Coronary artery (tissue), 2 donors: ENCODE data around the gene ZNF652.
"Not testable (repeated sequence)": the region's sequence is repeated elsewhere in the genome, so short reads cannot be mapped to it uniquely, and the experiment has no call there.

Source experiments
- DNase-seq: peaks from one replicate; pipeline ENCODE4 v3.0.0-alpha.2; 2017; ENCODE audit warnings: low spot score
- H3K27ac ChIP-seq, 2 donors: fragments of 200-600 bp; sonication (generic); one replicate each; pipeline ENCODE4 v1.5.1; 2016 to 2019
- H3K4me3 ChIP-seq: fragments of 200-600 bp; sonication (generic); 2 replicates; pipeline ENCODE4 v1.5.1; 2016; ENCODE audit warnings: mild to moderate bottlenecking, moderate library complexity
- CTCF ChIP-seq: fragments of 200-600 bp; sonication (generic); IDR thresholded peaks from one replicate; pipeline ENCODE4 v1.5.1; 2019; ENCODE audit warnings: antibody characterized with exemption

Gene ZNF652

DNA sequence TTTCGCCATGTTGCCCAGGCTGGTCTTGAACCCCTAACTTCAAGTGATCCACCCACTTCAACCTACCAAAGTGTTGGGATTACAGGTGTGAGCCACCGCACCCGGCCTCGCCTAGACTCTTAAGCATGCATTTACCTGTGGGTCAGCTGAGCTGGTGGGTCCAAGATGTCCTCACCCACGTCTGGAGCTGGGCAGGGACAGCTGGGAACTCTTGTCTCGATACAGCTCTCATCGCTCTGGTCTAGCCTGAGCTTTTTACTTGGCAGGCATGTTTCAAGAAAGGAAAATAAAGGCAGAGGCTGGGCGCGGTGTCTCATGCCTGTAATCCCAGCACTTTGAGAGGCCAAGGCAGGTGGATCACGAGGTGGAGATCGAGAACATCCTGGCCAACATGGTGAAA is 74.6 kb downstream of the ZNF652 start:
- no peak overlapping the region for H3K27ac ChIP-seq
- no peak for TF ChIP-seq CTCF
- no peak for DNase-seq
- no peak overlapping the region for H3K4me3 ChIP-seq

GRCh38 chr17:49286261-49286973 is 75.6 kb downstream of the ZNF652 start:
- H3K27ac ChIP-seq, DNase-seq, H3K4me3 ChIP-seq: not testable (repeated sequence)

GRCh38 chr17:49285716-49286115 is 76.3 kb downstream of the ZNF652 start:
- no peak for DNase-seq
- H3K27ac ChIP-seq, result no peak overlapping the region
- H3K4me3 ChIP-seq, result no peak overlapping the region
- no peak for TF ChIP-seq CTCF

- no peak for TF ChIP-seq CTCF
- H3K4me3 ChIP-seq, result no peak overlapping the region
- H3K27ac ChIP-seq, result no peak overlapping the region
- DNase-seq, result no peak
These were observed 81.1 kb downstream of the ZNF652 start for GRCh38 chr17:49280918-49281317.

DNA sequence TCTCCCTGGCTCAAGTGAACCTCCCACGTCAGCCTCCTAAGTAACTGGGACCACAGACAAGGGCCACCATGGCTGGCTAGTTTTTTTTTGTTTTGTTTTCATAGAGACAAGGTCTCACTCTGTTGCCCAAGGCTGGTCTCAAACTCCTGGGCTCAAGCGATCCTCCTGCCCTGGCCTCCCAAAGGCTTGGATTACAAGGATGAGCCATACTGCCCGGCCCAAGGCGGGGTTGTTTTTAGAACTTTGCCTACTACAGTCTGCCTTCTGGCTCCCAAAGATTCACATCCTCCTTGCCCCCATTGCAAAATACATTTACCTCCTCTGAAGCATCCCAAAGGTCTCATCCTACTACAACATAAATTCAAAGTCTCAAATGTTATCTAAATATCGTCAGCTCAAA is 82.0 kb downstream of the ZNF652 start:
- DNase-seq, result no peak
- H3K27ac ChIP-seq, result no peak overlapping the region

GRCh38 chr17:49279263-49280015 is 82.6 kb downstream of the ZNF652 start:
- not testable (repeated sequence) for H3K4me3 ChIP-seq, H3K27ac ChIP-seq, DNase-seq

More for the DNA sequence above, 82.0 kb downstream of the ZNF652 start:
- no peak for TF ChIP-seq CTCF
- no peak overlapping the region for H3K4me3 ChIP-seq

DNA sequence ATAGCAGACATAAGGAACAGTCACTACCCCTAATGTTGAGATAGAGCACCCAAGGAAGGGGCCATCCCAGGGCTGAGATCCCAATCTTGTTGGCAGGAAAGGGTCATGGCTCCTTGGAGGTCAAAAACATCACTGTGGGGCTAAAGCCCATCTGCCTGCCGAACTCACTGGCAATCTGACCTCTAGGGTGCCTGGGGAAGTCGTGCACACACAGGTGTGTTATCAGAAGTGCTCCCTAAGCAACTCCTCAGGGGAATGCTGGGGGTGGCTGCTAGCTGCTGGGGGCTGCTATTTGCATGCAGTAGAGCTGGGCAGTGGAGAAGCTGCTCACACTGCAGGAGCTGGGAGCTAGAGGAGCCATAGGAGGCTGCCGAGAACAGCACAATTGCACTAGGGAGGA is 84.0 kb downstream of the ZNF652 start:
- no peak overlapping the region for H3K27ac ChIP-seq
- no peak overlapping the region for H3K4me3 ChIP-seq
- DNase-seq, result peak; percentile 55
- TF ChIP-seq CTCF, result no peak

DNA sequence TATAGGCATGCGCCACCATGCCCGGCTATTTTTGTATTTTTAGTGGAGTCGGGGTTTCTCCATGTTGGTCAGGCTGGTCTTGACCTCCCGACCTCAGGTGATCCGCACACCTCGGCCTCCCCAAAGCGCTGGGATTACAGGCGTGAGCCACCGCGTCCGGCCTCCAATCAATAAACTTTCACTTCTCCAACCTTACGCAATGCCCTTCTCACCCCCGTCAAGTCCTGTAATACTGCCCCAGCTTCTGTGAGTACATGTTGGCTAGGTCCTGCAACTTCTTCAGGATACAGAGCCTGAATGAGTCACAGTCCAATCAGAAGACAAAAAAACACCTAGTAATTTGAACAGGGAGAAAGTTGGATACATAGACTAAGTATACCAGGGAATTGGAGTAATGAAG is 84.4 kb downstream of the ZNF652 start:
- peak; percentile 5 for DNase-seq
- no peak overlapping the region for H3K4me3 ChIP-seq
- no peak overlapping the region for H3K27ac ChIP-seq
- no peak for TF ChIP-seq CTCF

GRCh38 chr17:49275981-49276380 is 86.1 kb downstream of the ZNF652 start:
- peak; percentile 9 for DNase-seq
- not testable (repeated sequence) for H3K27ac ChIP-seq, H3K4me3 ChIP-seq
